ENCODE results near the gene SLC25A4.

SLC25A4 gene

GRCh38 chr4:185122681-185123345 lies 20.3 kb upstream of the SLC25A4 start:
- no peak for DNase-seq

GRCh38 chr4:185124006-185124405 lies 19.1 kb upstream of the SLC25A4 start:
- no peak for DNase-seq

GRCh38 chr4:185127021-185127925 lies 15.8 kb upstream of the SLC25A4 start:
- peak; percentile 40 for DNase-seq

- no peak for DNase-seq
These were observed 14.6 kb upstream of the SLC25A4 start for GRCh38 chr4:185128272-185129119.

DNA sequence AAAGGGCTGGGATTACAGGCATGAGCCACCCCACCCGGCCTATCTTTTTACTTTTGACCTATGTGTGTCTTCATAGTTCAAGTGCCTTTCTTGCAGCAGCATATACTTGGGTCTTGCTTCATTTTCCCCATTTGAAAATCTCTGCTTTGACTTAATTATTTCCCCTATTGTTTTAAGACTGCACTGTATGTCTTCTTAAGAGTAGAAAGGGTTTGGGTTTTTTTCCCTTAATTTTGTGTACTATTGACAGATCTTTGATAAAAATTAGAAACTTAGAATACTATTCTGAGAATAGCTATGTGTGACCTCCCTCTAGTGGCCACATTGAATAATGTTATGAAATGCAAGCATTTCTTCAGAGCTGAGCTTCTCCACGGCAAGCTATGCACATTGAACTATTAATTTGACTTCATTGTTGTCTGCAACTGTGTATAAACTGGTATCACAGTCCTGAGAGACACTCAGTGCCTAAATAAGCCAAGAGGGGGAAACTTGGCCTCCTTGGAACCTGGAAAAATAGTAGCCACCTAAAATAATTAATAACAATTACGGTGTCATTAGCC lies 8.7 kb upstream of the SLC25A4 start:
- no peak for DNase-seq

DNA sequence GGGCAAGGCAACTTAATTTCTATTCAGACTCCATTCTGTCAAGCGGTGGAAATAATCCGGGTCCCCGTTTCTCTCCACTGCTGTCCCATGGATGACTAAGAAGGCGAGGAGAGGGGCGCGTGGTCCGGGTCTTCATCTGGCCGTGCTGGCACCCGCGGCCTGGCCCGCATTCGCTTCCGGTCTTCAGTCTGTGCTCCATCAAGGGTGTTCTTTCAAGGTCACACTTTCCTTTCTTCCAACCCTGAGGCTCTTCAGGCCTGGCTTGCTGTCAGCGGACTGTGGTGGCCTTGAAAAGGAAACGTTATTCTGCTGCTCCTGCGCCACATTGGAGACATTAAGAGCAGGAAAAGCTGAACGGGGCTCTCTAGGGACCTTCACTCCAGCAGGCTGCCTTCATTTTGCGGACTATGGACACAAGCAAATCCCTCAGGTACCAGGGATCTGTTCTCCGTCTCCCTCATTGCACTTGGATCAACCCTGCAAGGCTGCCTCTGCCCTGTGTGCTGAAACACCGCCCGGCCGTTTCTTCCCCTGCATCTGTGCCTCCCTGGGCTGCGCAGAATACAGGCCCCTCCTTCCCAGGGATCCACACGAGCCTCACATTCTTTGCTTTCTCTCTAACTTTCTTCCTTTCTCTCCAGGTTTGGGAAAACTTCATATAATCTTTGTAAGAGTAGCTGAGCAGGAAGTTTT lies 5.7 kb upstream of the SLC25A4 start:
- DNase-seq, result no peak

GRCh38 chr4:185138161-185138560 lies 4.9 kb upstream of the SLC25A4 start:
- no peak for DNase-seq

DNA sequence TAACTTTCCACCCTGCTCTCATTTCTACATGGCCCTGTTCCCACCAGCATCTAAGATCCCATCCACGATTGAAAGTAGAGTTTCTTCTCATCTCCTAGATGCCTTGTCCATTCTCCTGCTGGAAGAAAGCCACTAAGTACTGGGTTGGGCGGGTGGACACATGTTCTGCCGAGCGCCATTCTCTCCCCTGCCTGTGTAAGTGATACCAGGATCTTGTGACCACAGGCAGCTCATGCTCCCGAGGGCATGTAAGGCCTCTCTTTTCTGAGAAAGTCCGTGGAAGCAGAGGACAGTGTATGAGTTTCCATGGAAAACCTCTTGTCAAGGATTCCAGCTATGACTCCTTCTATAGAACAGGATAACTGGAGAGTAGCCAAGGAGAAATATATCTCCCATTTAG lies 3.3 kb upstream of the SLC25A4 start:
- no peak for DNase-seq

GRCh38 chr4:185141777-185142176 lies 1.3 kb upstream of the SLC25A4 start:
- no peak for DNase-seq

- DNase-seq, result no peak
These were observed 528 bp upstream of the SLC25A4 start for GRCh38 chr4:185142564-185142911.

GRCh38 chr4:185143601-185143969 lies 519 bp downstream of the SLC25A4 start:
- peak; percentile 62 for DNase-seq

GRCh38 chr4:185144601-185145240 lies 1.7 kb downstream of the SLC25A4 start:
- DNase-seq, result no peak

- no peak for DNase-seq
These were observed 2.5 kb downstream of the SLC25A4 start for GRCh38 chr4:185145572-185145971.

- no peak for DNase-seq
These were observed 6.3 kb downstream of the SLC25A4 start for GRCh38 chr4:185149392-185149791.

GRCh38 chr4:185151296-185151695 lies 8.2 kb downstream of the SLC25A4 start:
- DNase-seq, result no peak

GRCh38 chr4:185165605-185166063 lies 22.6 kb downstream of the SLC25A4 start:
- no peak for DNase-seq

DNA sequence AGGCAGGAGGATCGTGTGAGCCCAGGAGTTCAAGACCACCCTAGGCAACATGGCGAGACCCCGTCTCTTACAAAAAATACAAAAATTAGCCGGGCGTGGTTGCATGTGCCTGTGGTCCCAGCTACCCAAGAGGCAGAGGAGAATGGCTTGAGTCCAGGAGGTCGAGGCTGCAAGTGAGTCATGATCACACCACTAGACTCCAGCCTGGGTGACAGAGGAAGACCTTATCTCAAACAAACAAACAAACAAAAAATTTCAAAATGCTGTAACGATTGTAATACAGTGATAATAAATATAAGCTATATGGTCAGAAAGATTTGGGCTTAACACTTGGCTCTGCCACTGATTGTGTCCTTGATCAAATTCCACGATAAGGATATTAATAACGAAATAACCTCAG lies 24.2 kb downstream of the SLC25A4 start:
- no peak for DNase-seq

- no peak for DNase-seq
These were observed 28.5 kb downstream of the SLC25A4 start for GRCh38 chr4:185171373-185172071.

- no peak for DNase-seq
These were observed 36.4 kb downstream of the SLC25A4 start for GRCh38 chr4:185179488-185179887.

GRCh38 chr4:185182239-185182638 lies 39.2 kb downstream of the SLC25A4 start:
- DNase-seq, result no peak

DNA sequence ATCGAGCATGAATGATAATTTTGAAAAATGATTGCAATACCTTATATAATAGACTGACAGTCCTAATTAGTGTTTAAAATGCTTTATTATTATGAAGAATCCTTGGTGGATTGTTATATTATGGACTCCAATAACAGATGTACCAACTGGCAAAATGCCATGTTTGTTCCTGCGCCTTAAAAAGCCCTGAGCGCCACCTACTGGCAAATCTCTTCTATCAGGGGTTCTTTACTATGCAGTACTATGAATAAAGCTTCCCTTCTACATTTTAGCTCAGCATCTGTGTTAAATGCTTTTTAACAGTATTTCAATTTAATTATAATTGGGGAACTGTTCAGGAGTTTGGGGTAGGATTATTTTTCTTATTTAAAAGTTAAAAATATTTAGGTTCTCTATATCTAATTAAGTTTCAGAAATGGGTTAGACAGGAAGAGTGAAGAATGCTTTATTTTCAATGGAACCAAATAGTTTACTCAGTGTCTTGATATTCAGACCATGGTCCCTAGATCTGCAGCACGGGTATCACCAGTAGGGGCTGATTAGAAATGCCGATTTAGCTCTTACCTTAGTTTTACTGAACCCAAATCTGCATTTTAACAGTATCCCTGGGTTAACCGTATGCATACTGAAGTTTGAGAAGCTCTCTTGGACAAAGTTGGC lies 40.7 kb downstream of the SLC25A4 start:
- peak; percentile 80 for DNase-seq
